CD4-positive, alpha-beta T cell treated with Interleukin-12 subunit alpha and Interleukin-12 subunit beta, for 1 hour (primary cell): ENCODE measurements around the gene ASMTL.
A peak's percentile ranks its signal among the peaks of the same experiment; 100 is the strongest.

Experiments
- DNase-seq: peaks from one replicate; pipeline ENCODE4 v3.0.0-alpha.2; 2020

Gene ASMTL

DNA sequence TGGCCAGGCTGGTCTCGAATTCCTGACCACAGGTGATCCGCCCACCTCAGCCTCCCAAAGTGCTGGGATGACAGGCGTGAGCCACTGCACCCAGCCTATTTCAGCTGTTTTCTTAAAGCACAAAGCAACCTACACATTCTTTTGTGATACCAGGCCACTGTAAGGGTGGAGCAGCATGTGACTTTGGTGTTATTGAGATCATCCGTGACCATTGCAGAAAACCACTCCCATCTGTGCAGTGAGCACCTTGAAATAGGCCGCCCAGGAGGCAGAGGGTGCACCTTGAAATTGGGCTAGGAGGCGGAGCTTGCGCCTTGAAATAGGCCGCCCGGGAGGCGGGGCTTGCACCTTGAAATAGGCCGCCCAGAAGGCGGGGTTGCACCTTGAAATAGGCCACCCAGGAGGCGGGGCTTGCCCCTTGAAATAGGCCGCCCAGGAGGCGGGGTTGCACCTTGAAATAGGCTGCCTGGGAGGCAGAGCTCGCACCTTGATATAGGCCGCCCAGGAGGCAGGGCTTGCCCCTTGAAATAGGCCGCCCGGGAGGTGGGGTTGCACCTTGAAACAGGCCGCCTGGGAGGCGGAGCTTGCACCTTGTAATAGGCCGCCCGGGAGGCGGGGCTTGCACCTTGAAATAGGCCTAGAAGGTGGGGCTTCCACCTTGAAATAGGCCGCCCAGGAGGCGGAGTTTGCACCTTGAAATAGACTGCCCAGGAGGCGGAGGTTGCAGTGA lies 51.8 kb downstream of the ASMTL start:
- DNase-seq = no peak

DNA sequence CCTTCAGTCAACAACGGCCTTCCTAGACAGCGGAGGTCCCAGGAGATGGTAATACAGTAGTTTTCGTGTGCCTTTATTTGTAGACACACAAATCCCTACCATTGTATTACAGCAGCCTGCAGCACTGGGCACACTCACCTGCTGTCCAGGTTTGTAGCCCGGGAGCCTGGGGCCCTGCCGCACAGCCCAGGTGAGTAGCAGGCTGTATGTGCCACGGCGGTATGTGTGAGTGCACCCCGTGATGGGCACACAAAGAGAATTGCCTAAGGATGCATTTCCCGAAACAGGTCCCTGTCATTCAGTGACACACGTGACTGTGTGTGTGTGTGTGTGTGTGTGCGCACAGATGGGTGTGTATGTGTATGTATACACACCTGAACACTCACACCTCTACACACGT lies 52.7 kb downstream of the ASMTL start:
- DNase-seq = no peak

DNA sequence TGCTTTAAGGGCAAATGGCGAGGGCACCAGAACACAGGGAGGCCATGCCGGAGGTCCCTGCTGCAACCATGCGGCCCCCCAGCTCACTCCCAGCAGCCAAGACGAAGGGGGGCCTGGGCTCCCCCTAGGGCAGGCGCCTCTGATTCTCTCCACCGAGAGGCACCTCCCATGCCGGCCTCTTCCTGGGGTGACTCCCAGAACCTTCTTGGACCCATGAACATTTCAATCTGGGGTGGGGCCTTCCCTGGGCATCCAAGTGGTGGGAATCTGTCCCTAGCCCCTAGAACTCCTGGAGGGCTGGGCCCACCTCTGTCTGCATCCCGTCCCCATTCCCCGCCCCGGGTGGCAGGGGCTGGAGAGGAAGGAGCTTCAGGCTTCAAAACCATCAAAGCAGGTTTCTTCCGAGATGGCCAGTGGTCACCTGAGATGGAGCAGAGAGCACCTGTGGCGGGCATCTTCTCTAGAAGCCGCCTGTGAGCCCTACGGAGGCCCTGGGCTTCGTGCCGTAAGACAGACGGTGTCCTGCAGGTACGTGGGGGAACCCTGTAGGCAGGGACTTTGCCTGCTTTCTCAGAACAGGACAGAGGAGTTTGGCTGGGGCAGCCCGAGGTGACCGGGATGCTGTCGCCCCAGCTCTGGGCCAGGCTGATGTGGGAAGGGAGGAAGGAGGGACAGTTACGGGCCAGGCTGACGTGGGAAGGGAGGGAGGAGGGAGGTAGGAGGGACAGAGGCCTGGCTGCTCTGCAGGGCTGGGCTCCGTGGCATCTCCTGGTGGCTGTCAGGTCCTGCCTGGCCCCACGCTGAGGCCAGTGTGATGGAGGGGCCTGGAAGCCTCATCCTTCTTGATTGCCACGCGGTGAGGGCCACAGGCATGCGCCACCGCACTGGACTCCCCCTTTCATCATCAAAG lies 54.0 kb downstream of the ASMTL start:
- no peak for DNase-seq

DNA sequence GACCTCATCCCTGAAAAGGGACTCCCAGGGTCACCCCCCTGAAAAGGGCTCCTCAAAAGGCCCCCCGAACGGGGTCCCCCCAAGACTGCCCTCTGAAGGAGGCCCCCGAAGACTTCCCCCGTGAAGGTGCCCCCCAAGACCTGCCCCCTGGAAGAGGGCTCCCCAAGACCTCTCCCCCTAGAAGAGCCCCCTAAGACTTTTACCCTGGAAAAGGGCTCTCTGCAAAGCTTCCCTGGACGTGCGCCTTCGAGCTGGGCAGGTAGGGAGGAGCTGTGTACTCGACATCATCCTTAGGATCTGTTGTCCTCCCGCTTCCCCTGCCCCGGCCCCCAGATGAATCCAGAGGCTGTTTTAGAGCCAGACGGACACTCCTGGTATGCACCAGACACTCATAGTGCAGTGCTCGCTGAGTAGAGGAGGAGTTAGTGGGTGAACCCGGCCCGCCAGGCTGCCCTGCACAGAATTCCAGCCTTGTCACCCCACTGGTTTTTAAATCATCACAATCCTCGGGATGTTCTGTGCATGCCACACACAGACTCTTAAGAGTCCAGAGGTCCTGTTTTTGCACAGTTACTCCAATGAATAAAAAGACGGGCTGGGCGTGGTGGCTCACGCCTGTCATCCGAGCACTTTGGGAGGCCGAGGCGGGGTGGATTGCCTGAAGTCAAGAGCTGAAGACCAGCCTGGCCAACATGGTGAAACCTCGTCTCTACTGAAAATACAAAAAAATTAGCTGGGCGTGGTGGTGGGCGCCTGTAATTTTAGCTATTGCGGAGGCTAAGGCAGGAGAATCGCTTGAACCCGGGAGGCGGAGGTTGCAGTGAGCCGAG lies 55.1 kb downstream of the ASMTL start:
- no peak for DNase-seq

DNA sequence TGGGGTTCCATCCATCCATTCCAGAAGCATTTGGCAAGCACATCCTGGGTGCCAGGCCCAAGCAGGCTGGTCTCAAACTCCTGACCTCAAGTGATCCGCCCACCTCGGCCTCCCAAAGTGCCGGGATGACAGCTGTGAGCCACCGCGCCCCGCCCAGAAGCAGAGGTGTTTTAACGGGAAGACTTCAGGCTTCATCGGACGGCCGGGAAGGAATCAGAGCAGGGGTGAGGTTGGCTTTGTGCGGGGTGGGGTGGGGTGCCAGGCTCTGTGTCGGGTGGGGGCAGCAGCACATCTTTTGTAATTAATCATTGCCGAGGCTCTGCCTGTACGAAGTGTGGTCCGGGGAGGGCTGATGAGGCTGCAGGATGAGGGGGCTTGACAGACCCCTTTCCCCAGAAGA lies 55.7 kb downstream of the ASMTL start:
- no peak for DNase-seq

DNA sequence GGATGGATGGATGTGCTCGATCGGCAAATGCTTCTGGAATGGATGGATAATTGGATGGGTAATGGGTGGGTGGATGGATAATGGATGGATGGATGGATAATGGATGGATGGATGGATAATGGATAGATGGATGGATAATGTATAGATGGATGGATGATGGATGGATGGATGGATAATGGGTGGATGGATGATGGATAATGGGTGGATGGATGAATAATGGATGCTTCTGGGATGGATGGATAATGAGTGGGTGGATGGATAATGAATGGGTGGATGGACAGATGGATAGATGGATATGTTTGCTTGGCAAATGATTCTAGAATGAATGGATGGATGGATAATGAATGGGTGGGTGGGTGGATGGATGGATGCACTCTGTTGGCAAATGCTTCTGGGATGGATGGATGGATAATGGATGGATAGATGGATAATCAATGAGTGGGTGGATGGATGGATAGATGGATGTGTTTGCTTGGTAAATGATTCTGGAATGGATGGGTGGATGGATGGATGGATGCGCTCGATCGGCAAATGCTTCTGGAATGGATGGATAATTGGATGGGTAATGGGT lies 57.0 kb downstream of the ASMTL start:
- DNase-seq = no peak

DNA sequence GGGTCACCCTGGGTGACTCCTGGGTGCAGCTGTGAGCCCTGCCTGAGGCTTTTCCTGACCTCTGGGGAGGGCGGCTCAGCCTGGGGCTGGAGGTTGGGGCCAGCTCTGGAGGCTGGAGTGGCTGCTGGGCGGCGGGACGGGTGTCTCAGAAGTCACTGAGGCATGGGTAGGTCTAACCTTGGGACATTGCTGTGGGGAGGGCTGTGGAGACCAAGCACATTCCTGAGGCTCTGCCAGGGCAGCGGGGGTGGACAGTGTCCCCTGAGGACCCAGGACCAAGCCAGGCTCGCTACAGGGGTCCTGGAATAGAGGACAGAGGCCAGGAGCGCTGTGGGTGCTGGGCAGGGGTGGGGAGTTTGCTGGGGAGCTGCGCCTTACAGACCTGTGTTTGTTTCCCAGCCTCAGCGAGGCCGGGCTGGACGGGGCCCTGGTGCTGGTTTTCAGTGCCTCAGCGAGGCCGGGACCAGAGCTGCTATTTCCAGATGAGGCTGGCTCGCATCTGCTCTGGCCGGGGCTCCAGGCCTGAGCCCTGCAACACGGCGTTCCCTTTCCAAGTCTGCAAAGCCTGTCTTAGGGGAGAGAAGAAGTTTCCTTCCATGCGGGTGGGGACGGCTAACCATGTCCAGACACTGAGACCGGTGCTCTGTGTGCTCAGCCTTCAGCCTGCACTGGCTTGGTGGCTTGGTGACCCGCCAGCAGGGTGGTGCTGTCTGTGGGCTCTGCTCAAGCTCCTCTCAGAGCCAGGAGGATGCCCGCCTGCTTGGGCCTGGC lies 57.8 kb downstream of the ASMTL start:
- no peak for DNase-seq

DNA sequence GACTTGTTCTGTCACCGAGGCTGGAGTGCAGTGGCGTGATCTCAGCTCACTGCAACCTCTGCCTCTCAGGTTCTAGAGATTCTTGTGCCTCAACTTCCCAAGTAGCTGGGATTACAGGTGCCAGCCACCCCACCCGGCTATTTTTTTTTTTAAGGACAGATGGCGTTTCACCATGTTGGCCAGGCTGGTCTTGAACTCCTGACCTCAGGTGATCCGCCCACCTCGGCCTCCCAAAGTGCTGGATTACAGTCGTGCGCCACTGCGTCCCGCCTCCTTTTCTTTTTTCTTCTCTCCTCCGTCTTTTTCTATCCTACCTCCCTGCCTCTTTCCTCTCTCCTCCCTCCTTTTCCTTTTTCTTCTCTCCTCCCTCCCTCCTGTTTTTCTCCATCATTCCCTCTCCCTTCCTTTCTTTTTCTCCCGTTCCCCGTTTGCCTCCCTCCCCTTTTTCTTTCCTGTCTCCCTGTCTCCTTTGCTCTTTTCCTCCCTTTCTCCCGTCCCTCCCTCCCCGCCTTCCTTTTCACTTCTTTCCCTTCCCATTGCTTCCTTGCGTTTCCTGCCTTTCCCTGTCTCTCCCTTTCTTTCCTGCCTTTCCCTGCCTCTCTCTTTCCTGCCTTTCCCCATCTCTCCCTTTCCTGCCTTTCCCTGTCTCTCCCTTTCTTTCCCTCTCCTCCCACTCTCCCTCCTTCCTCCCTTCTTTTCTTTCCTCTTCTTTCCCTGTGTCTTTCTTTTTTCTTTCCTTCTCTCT lies 58.7 kb downstream of the ASMTL start:
- DNase-seq = no peak

DNA sequence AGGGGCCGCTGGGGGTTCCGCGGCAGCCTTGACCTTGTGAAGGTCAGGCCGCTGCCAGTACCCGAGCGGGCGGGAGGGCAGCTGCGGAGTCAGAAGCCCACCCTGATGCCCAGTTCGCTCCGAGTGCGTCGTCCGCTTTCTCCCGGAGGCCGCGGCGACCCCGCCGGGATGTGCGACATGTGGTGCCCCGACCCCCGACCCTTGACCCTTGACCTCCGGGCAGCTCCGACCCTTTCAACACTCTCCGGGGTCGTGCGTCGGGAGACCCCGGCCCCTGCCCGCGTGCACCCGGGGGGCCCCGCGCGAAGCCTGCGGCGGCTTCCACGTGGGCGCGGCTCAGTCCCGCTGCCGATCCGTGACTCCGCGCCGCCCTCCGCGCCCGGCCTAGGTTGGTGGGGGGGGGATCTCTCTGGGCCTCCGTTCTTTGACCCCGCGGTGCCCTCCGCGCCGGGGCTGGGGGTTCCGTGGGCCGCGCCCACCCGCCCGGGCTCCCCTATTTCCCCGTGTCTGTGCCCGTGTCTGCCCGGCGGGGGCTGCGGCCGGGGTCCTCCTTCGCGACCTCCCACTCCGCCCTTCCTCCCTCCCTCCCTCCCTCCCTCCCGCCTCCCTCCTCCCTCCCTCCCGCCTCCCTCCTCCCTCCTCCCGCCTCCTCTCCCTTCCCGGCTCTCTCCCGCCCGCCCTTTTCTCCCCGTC lies 60.2 kb downstream of the ASMTL start:
- DNase-seq = no peak

DNA sequence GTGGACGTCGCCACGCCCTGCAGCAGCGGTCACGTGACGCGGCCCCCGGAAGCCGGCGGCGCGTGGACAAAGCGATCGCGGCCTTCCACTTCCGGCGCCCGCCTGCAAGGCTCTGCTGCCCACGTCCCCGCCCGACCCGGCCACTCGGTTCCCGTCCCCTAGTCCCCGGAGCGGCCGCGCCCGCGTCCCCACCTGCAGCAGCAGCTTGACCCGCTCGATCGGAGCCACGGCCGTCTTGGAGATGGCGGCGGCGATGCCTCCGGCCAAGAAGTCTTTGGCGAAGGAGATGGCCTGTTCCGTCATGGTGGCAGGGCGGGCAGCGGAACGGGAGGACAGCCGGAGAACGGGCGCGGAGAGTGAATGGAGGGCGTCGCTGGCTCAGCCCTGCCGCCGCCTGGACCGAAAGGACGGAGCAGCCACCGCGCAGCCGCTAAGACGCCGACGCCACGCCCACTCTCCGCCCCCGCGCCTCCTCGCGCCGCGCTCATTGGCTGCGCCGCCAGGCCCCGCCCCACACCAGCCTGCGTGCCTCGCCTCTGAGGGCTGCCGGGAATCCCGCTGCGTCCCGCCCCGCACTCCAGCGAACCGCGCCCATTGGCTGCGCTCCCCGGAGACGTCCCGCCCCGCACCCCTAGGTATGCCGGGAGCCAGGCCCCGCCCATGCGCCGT lies 60.9 kb downstream of the ASMTL start, which contains the start of gene SLC25A6:
SLC25A6 (minus strand) TSS at position 407 of the 669 bp plus-strand sequence; CDS start at position 303, 104 bp downstream.
- DNase-seq = peak; percentile 99

DNA sequence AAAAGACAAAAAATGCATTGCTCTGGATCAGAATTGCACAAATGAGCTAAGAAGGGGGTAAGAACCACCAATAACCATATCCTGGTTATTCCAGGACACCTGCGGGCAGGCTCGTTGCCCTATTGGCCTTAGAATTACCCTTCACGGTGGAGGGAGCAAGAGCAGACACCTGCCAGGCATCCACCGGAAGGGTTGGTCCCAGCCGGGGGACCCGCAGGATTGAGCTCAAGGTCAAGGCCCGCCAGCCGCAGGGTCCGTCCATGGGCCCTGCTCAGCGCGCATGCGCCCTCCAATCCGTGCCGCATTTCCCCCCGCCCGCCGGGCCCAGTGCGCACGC lies 61.4 kb downstream of the ASMTL start:
- no peak for DNase-seq

DNA sequence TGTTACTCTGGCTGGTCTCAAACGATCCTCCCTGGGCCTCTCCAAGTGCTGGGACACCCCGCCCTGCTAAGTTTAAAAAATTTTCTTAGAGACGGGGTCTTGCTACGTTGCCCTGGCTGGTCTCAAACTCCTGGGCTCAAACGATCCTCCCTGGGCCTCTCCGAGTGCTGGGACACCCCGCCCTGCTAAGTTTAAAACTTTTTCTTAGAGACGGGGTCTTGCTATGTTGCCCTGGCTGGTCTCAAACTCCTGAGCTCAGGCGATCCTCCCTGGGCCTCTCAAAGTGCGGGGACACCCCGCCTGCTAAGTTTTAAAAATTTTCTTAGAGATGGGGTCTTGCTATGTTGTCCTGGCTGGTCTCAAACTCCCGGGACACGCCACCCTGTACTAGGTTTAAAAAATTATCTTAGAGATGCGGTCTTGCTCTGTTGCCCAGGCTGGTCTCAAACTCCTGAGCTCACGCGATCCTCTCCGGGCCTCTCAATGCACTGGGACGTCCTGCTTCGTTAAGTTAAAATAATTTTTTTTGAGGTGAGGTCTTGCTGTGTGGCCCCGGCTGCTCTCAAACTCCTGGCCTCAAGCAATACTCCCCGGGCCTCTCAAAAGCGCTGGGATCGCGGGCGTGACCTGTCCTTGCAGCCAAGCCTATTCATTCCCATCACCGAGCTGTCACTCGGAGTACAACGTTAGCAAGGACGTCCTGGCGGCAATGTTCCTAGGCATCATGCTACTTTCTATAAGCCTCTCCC lies 61.9 kb downstream of the ASMTL start:
- DNase-seq = no peak

DNA sequence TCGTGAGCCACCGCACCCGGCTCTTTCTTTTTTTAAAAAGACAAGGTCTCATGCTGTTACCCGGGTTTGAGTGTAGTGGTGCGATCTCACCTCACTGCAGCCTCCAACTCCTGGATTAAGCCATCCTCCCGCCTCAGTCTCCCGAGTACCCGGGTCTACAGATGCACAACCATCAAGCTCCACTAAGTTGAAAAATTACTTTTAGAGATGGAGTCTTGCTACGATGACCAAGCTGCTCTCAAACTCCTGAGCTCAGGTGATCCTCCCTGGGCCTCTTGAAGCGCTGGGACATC lies 62.8 kb downstream of the ASMTL start:
- no peak for DNase-seq

DNA sequence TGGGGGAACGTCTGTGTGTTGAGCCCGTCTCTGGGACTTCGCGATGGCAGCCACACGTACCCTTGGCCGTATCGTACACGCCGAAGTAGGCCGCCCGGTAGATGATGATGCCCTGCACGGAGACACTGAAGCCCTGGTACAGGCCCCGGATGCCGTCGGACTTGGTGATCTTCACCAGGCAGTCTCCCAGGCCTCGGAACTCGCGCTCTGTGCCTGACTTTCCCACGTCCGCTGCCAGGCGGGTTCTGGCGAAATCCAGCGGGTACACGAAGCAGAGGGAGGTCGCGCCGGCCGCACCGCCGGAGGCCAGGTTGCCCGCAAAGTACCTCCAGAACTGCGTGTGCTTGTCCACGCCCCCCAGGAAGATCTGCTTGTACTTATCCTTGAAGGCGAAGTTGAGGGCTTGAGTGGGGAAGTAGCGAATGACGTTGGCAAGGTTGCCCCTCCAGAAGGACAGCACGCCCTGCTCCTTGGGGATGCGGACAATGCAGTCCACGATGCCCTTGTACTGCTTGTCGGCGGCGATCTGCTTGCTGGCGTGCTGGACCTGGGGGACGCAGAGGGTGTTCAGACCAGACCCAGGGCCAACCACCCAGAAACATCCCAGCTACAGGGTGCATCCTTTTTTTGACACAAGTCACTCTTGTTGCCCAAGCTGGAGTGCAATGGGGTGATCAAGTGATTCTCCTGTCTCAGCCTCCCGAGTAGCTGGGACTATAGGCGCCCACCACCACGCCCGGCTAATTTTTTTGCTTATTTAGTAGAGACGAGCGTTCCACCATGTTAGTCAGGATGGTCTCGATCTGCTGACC lies 63.3 kb downstream of the ASMTL start:
- no peak for DNase-seq

DNA sequence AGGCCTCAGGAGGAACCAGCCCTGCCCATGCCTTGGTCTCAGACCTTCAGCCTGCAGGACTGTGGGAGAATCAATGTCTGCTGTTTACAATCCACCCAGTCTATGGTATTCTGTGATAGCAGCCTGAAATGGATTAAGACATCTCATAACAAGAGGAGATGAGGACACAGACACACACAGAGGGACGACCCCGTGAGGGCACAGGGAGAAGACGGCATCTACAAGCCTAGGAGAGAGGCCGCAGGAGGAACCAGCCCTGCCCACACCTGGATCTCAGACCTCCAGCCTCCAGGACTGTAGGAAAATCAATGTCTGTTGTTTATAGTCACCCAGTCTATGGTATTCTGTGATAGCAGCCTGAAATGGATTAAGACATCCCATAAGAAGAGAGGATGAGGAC lies 64.1 kb downstream of the ASMTL start:
- no peak for DNase-seq

DNA sequence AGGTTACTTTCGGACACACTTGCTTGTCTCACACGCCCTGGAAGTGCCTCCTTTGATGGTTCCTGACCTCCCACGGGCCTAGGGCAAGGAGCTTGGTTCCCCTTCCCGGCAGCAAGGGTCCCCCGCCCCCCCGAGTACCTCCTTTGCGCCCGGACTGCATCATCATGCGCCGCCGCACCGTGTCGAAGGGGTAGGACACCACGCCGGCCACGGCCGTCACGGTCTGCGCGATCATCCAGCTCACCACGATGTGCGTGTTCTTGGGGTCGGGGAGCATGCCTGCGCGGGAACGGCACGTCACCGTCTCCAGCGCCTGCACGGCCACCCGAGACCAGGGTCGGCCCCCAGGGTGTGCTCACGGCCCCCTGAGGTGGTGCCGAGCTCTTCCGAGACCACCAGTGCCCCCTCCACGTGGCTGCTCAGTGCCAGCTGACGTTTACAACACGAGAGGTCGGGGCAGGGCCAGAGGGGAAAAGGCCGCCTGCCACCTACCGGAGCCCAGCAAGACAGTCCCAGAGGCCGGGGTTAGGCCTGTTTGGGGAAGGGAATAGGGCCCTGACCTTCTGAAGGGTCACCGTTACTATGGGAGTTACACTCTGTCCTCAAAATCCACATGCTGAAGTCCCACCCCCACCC lies 65.5 kb downstream of the ASMTL start:
- no peak for DNase-seq

DNA sequence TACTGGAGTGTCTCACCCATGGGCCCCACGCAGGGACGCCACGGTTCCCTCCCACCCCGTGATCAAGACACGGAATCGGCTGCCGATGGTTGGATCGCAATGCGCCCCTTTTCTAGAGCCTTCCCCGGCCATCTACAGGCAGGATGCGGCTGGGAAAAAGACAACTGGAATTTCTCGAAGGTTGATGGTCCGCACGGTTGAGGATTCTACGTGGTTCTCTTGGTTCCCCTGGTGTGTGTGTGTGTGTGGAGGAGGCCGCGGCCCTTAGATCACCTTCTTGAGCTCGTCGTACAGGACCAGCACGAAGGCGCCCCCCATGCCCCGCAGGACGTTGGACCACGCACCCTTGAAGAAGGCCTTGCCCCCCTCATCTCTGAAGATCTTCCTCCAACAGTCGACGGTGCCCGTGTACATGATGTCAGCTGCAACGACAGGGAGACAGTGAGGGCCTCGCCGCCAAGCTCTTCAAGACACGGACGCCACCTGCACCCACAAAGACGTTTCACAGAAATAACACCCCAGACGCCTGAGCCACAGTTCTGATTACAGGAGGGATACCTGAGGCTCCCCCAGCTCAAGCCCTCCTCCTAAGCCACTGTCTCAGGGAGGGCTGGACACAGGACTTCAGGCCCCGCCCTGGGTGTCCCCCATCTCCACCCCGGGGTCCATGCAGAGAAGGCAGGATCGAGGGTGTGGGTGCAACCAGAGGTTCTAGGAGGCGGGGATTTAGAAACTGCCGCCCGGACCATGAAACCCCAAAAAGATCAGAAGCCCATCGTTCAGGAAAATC lies 66.2 kb downstream of the ASMTL start:
- DNase-seq = no peak
